ENCODE data around the gene DNAH7.

- no peak for TF ChIP-seq CTCF (IDR thresholded peaks at IDR 0.05)
- TF ChIP-seq ZFX (IDR thresholded peaks at IDR 0.05; ENCODE audit: borderline replicate concordance): no peak
Observed at GRCh38 chr2:195863121-195863520, 205.5 kb downstream of the DNAH7 start.
